Mucosa of rectum (tissue), 2 donors: ENCODE results near the gene SRPRA.

Source experiments
- H3K27ac ChIP-seq, 2 donors: one replicate each; pipeline ENCODE4 v1.7.0; 2013; ENCODE audit warnings: inconsistent platforms in 2 of 2, low read depth in 2 of 2, low read length in 2 of 2
- H3K27me3 ChIP-seq, 2 donors: one replicate each; pipeline ENCODE4 v1.7.0; 2013; ENCODE audit warnings: low read length in 2 of 2; ENCODE audit not compliant: control insufficient read depth in 2 of 2, insufficient read depth in 2 of 2
- H3K36me3 ChIP-seq, 2 donors: one replicate each; pipeline ENCODE4 v1.7.0; 2013; ENCODE audit warnings: low read length in 2 of 2; ENCODE audit not compliant: control insufficient read depth in 2 of 2, insufficient read depth in 2 of 2
- H3K4me1 ChIP-seq, 2 donors: one replicate each; pipeline ENCODE4 v1.7.0; 2013; ENCODE audit warnings: low read length in 2 of 2, mild to moderate bottlenecking in 1 of 2; ENCODE audit not compliant: control insufficient read depth in 2 of 2, insufficient read depth in 2 of 2
- H3K4me3 ChIP-seq, 2 donors: one replicate each; pipeline ENCODE4 v1.7.0; 2013; ENCODE audit warnings: low read length in 2 of 2
- H3K9ac ChIP-seq, 2 donors: one replicate each; pipeline ENCODE4 v1.7.0; 2013; ENCODE audit warnings: low read length in 2 of 2, low read depth in 1 of 2, mild to moderate bottlenecking in 1 of 2
- H3K9me3 ChIP-seq, 2 donors: one replicate each; pipeline ENCODE4 v1.7.0; 2013; ENCODE audit warnings: low read length in 2 of 2; ENCODE audit not compliant: control insufficient read depth in 2 of 2
- donor health status: healthy.
- donor health status: Normal muscosa, but diverticular disease.

SRPRA gene

DNA sequence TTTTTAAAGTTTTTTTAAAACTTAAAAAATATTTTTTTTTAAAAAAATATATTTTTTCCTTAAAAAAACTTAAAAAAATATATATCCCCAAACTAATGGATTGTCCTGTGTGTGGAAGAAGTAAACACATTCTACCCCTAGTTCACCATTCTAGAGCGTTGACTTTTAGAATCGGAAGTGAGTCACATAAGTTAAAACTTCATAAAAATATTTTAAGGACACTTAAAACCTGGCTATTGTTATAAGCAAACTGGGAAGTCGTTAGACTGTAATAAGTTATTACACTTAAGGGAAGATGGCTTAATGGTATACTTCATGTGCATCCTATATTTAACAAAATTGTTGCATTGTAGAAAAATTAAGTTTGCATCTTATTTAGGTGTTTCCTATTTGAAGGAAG lies 36.0 kb downstream of the SRPRA start:
- no peak overlapping the region for H3K9ac ChIP-seq
- H3K4me3 ChIP-seq, result no peak overlapping the region
- H3K27ac ChIP-seq, result no peak overlapping the region
- peaks cover 12 to 32% of the 10 kb centered on the region in 2 donors for H3K36me3 ChIP-seq
- no peaks in the 10 kb centered on the region for H3K9me3 ChIP-seq
- H3K27me3 ChIP-seq, result no peaks in the 10 kb centered on the region
- peaks cover 0 to 7% of the 10 kb centered on the region in 2 donors for H3K4me1 ChIP-seq

DNA sequence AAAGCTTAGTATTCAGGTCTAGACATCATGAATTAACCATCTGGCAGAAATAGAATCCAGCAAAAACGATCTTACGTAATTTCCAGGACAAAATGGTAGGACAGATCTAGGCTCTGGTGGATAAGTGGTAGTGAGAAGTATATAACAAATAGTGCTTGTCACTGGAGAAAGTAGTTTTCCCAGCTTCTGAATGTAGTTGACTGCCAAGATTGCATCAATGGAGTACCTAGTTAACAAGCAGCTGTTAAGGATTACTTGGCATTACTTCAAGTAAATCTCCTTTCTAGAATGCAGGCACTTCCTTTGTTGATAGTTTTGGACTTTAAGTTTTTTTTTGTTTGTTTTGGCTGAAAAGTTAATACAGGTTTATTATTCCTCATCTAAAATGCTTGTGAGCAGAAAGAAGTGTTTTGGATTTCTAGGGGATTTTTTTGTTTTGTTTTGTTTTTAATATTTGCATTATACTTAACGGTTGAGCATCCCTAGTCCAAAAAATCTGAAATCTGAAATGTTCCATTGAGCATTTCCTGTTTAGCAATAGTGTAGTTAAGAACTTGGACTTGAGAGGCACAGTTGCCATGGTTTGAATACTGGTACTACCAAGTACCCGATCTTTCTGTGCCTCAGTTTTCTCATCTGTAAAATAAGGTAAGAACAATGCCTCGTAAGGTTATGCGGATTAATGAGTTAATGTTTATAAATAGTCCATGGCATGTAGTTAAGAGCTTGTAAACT lies 36.8 kb downstream of the SRPRA start:
- Histone ChIP-seq H3K9ac (no peak overlapping the region), H3K9me3 (no peaks in the 10 kb centered on the region), H3K4me1 (peaks cover 0 to 7% of the 10 kb centered on the region in 2 donors), H3K27ac (no peak overlapping the region), H3K36me3 (peaks cover 12 to 32% of the 10 kb centered on the region in 2 donors), H3K27me3 (no peaks in the 10 kb centered on the region), H3K4me3 (no peak overlapping the region)

DNA sequence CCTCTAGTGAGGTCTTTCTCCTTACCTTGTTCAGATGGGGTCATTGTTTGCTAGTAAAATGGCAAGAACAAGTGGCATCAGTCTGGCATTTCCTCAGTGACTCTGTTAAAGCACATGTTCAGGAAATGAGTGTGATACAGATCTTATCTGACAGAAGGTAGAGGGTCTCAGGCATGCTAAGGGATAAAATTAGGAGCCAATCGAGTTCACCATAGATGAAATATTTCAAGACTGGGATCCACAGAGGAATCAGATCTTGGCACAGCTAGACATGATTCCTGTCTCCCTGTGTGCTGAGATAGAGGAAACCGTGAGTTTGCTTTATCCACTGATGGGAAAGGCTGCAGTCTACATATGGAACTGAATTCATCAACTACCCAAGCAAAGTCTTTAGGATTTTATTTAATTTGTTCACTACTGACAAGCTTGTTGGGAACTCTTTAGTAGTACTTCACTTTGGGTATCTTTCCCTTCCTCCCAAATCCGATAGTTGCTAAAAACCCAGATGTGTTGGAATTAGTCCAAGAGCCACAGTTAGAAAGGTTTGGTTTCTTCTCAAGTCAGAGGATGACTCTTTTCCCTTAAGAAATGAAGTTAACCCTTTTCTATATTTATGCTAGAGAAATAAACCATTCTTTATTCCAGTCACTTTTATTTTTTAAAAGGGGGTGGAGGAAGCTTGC lies 38.7 kb downstream of the SRPRA start:
- H3K9ac ChIP-seq, result no peak overlapping the region
- H3K27me3 ChIP-seq, result no peaks in the 10 kb centered on the region
- peaks cover 0 to 7% of the 10 kb centered on the region in 2 donors for H3K4me1 ChIP-seq
- no peak overlapping the region for H3K27ac ChIP-seq
- H3K9me3 ChIP-seq, result no peaks in the 10 kb centered on the region
- peaks cover 5 to 21% of the 10 kb centered on the region in 2 donors for H3K36me3 ChIP-seq
- H3K4me3 ChIP-seq, result no peak overlapping the region

DNA sequence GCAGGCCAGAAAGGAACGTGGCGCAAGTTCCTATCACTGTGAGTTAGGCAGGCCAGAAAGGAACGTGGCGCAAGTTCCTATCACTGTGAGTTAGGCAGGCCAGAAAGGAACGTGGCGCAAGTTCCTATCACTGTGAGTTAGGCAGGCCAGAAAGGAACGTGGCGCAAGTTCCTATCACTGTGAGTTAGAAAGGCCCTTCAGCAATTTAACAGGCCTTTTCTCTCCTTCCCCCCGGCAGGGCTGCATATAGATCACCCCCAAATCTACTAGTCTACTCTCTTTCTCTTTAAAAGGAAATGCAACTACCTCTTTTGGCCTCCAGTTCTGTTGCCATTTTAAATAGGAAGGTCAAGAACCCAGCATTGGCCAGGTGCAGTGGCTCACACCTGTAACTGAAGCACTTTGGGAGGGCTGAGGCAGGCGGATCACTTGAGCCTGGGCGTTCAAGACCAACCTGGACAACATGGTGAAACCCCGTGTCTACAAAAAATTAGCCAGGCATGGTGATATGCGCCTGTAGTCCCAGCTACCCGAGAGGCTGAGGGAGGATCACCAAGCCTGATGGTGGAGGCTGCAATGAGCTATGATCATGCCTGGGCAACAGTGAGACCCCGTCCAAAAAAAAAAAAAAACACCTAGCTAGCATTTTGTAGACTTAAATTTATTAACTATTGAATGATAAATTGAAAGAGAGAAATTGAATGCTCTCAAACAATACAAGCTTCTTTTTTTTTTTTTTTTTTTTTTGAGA lies 42.2 kb downstream of the SRPRA start:
- Histone ChIP-seq H3K9me3 (no peaks in the 10 kb centered on the region), H3K4me3 (no peak overlapping the region), H3K36me3 (peaks cover 5 to 14% of the 10 kb centered on the region in 2 donors), H3K9ac (no peak overlapping the region), H3K27me3 (no peaks in the 10 kb centered on the region), H3K27ac (no peak overlapping the region), H3K4me1 (peaks cover 0 to under 1% of the 10 kb centered on the region in 2 donors)

DNA sequence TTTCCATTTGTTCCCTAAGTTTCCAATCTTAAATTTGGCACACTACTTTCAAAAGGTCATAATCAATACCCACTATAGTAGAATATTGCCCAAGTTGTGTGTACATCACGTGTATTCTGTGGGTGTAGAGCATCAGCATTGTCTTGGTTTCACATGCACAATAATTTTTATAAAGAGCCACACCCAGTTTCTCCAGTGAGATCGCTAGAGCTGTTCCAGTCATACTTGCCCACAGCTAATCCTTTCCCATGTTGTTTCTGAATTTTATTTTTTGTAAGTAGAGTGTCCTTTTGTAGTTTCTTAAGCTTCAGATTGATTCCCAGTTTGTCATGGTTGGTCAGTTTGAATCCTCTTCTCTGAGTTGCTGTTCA lies 43.4 kb downstream of the SRPRA start:
- Histone ChIP-seq H3K9me3 (no peaks in the 10 kb centered on the region), H3K27ac (no peak overlapping the region), H3K27me3 (no peaks in the 10 kb centered on the region), H3K36me3 (peaks cover 5 to 11% of the 10 kb centered on the region in 2 donors), H3K4me1 (no peaks in the 10 kb centered on the region), H3K4me3 (no peak overlapping the region), H3K9ac (no peak overlapping the region)

DNA sequence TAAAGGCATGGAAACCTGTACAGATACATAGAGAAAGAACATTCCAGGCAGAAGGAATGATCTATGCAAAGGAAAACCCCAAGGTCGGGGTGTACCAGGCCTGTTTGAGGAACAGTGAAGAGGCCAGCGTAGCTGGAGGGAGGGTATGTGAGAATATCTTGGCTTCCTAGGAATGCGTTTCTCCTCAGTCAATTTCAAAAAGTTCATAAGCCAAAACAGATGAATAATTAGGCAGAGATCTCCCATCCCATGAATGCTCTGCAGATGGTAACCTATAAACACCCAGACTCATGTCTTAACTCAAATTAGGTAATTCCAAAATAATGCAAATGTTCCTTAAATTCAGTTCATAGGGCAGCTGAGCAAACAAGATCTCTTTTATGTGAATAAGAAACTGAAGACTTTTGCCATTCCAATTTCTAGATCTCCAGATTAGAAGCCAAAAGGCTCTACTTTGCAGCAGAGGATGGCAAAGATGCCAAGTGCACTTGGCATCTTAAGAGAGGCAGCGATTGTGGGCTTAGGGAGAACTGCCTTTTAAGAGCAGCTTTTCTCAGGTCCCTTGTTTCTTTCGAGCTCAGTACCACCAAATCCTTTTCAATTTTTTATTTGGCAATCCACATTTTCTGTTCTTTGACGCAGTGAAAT lies 43.9 kb downstream of the SRPRA start:
- H3K4me3 ChIP-seq, result no peak overlapping the region
- no peak overlapping the region for H3K9ac ChIP-seq
- H3K9me3 ChIP-seq, result no peaks in the 10 kb centered on the region
- no peaks in the 10 kb centered on the region for H3K27me3 ChIP-seq
- no peak overlapping the region for H3K27ac ChIP-seq
- peaks cover 3 to 6% of the 10 kb centered on the region in 2 donors for H3K36me3 ChIP-seq
- peaks cover 4% of the 10 kb centered on the region in 2 donors for H3K4me1 ChIP-seq

DNA sequence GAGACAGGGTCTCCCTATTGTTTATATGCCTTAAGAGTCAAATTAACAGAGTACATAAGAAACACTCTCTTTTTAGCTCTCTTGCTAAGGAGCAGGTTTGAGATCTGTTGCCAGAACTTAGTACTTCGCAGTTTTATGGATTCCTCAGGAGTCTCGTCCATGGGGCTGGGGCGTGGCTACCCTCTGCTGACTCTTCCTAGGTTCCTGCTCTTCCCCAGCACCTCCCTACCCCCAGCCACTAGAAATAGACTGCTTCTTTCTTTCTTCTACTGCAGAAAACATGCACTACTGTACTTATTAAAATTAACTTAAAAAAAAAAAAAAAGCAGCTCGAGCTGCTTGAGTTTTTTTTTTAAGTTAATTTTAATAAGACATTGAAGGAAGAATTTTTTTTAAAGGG lies 49.1 kb downstream of the SRPRA start:
- no peaks in the 10 kb centered on the region for H3K27me3 ChIP-seq
- H3K4me1 ChIP-seq, result peaks cover 16 to 24% of the 10 kb centered on the region in 2 donors
- H3K36me3 ChIP-seq, result no peaks in the 10 kb centered on the region

DNA sequence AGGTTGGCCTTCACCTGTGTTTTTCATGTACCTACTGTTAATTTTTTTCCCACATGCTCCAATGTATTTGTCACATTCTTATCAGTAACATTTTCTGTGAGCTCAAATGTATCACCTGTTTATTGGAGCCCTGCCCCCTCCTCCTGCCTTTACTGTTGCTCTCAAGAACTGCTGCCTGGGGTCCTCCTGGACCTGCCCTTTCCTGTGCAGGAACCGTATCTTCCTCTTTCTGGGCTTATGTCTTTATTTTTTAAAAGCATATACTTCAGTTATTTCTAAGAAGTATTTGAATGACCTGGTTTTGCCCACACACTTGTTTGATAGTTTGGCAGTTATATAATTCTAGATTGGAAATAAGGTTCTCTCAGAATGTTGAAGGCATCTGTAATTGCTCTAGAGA lies 51.2 kb downstream of the SRPRA start:
- Histone ChIP-seq H3K4me1 (peaks cover 25 to 31% of the 10 kb centered on the region in 2 donors), H3K9ac (no peak overlapping the region), H3K9me3 (no peaks in the 10 kb centered on the region), H3K27ac (no peak overlapping the region), H3K27me3 (no peaks in the 10 kb centered on the region), H3K36me3 (no peaks in the 10 kb centered on the region), H3K4me3 (no peak overlapping the region)

More for the DNA sequence above, 49.1 kb downstream of the SRPRA start:
- H3K9ac ChIP-seq, result no peak overlapping the region
- no peaks in the 10 kb centered on the region for H3K9me3 ChIP-seq
- no peak overlapping the region for H3K4me3 ChIP-seq
- H3K27ac ChIP-seq, result no peak overlapping the region

DNA sequence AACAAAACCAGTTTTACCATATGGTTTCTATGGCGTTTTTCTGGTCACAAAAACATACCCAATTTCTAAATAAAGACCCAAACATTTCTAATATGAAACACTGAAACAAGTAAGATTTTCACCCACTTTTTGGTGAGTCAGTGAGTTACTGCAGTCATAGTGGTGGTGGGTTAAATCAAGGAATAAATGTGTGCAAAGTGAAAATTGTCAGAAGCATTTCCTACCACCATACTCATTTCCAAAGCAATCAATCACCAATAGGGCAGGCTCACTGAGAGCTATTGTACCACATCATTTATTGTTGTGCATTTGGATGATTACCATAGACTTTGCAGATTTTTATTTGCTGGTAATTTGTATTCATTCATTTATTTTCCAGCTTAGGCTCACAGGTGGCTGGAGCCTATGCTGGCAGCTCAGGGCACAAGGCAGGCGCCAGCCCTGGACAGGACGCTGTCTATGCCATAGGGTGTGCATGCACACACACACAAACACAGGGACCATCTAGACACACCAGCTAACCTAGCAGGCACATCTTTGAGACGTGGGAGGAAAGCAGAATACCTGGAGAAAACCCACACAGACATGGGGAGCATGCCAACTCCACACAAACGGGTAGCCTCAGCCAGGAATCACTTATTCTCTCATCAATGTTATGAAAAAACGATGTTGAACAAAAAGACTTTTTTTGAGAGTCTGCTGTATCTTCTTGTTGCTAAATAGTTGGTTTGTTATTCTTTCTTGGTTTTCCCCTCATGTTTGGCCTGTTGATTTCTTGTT lies 52.0 kb downstream of the SRPRA start:
- no peaks in the 10 kb centered on the region for H3K27me3 ChIP-seq
- H3K9ac ChIP-seq, result no peak overlapping the region
- H3K4me1 ChIP-seq, result peaks cover 31 to 34% of the 10 kb centered on the region in 2 donors

More for the DNA sequence above, 52.0 kb downstream of the SRPRA start:
- no peaks in the 10 kb centered on the region for H3K9me3 ChIP-seq
- H3K36me3 ChIP-seq, result no peaks in the 10 kb centered on the region
- H3K27ac ChIP-seq, result no peak overlapping the region
- H3K4me3 ChIP-seq, result no peak overlapping the region
